NOMO-1 (cell line): ENCODE measurements around the gene FAM210A.
A peak's percentile ranks its signal among the peaks of the same experiment; 100 is the strongest.

Experiments used
- DNase-seq, 2 experiments: peaks; one replicate each; lab custom pipeline; 2025; ENCODE audit not compliant: unreplicated experiment in 2 of 2; lab: John Stamatoyannopoulos, UW

The FAM210A gene

GRCh38 chr18:13624563-13625237 is 101.7 kb downstream of the FAM210A start:
- no peak for DNase-seq

- DNase-seq = no peak
Observed at GRCh38 chr18:13623871-13624270, 102.5 kb downstream of the FAM210A start.

- no peak for DNase-seq
Observed at GRCh38 chr18:13623348-13623747, 103.0 kb downstream of the FAM210A start.

GRCh38 chr18:13622751-13623150 is 103.6 kb downstream of the FAM210A start:
- DNase-seq = no peak

- no peak for DNase-seq
Observed at GRCh38 chr18:13621886-13622619, 104.3 kb downstream of the FAM210A start.

- no peak for DNase-seq
Observed at GRCh38 chr18:13621446-13621849, 104.9 kb downstream of the FAM210A start.

- DNase-seq = no peak
Observed at GRCh38 chr18:13620818-13621445, 105.4 kb downstream of the FAM210A start.

- no peak for DNase-seq
Observed at GRCh38 chr18:13620206-13620672, 106.1 kb downstream of the FAM210A start.

GRCh38 chr18:13619505-13620205 is 106.7 kb downstream of the FAM210A start:
- DNase-seq = no peak

GRCh38 chr18:13618760-13619438 is 107.5 kb downstream of the FAM210A start:
- no peak for DNase-seq

GRCh38 chr18:13617826-13618515 is 108.4 kb downstream of the FAM210A start:
- no peak for DNase-seq

- DNase-seq = no peak
Observed at GRCh38 chr18:13616525-13617035, 109.8 kb downstream of the FAM210A start.

- no peak for DNase-seq
Observed at GRCh38 chr18:13616041-13616440, 110.3 kb downstream of the FAM210A start.

- peak; percentile 46 to 74 for DNase-seq
Observed at GRCh38 chr18:13615432-13615861, 110.9 kb downstream of the FAM210A start.

GRCh38 chr18:13614641-13615288 is 111.6 kb downstream of the FAM210A start:
- peak; percentile 21 to 26 for DNase-seq

- DNase-seq = no peak
Observed at GRCh38 chr18:13613591-13614501, 112.5 kb downstream of the FAM210A start.
